ELR (cell line): ENCODE data around the gene CCDC9.
A peak's percentile ranks its signal among the peaks of the same experiment; 100 is the strongest.
"Not testable (repeated sequence)": the region's sequence is repeated elsewhere in the genome, so short reads cannot be mapped to it uniquely, and the experiment has no call there.

Source experiments
- DNase-seq: peaks from one replicate; pipeline ENCODE4 v3.0.0-alpha.2; 2015; ENCODE audit warnings: low read depth

The CCDC9 gene

GRCh38 chr19:47232422-47233211, 23.7 kb upstream of the CCDC9 start:
- peak; percentile 84 for DNase-seq

- no peak for DNase-seq
Measured at GRCh38 chr19:47236072-47236675, 20.2 kb upstream of the CCDC9 start.

- peak; percentile 20 for DNase-seq
Measured at GRCh38 chr19:47239152-47239551, 17.2 kb upstream of the CCDC9 start.

- peak; percentile 61 for DNase-seq
Measured at GRCh38 chr19:47239610-47240296, 16.6 kb upstream of the CCDC9 start.

GRCh38 chr19:47240556-47240955, 15.8 kb upstream of the CCDC9 start:
- no peak for DNase-seq

- peak; percentile 84 for DNase-seq
Measured at GRCh38 chr19:47240996-47241918, 15.1 kb upstream of the CCDC9 start.

- DNase-seq, result peak; percentile 17
Measured at GRCh38 chr19:47241919-47242577, 14.3 kb upstream of the CCDC9 start.

- DNase-seq, result no peak
Measured at GRCh38 chr19:47243364-47243775, 13.0 kb upstream of the CCDC9 start.

GRCh38 chr19:47243776-47244547, 12.4 kb upstream of the CCDC9 start:
- DNase-seq, result peak; percentile 97

- peak; percentile 73 for DNase-seq
Measured at GRCh38 chr19:47247308-47247990, 8.9 kb upstream of the CCDC9 start.

- not testable (repeated sequence) for DNase-seq
Measured at GRCh38 chr19:47253016-47253415, 3.3 kb upstream of the CCDC9 start.

- DNase-seq, result peak; percentile 85
Measured at GRCh38 chr19:47253467-47253881, 2.9 kb upstream of the CCDC9 start.

GRCh38 chr19:47253970-47254369, 2.4 kb upstream of the CCDC9 start:
- no peak for DNase-seq

GRCh38 chr19:47256693-47257410, 527 bp downstream of the CCDC9 start:
- DNase-seq, result peak; percentile 99

GRCh38 chr19:47257411-47258169, 1.3 kb downstream of the CCDC9 start:
- peak; percentile 77 for DNase-seq

- no peak for DNase-seq
Measured at GRCh38 chr19:47258434-47258833, 2.1 kb downstream of the CCDC9 start.

- no peak for DNase-seq
Measured at GRCh38 chr19:47258895-47259555, 2.7 kb downstream of the CCDC9 start.

- DNase-seq, result no peak
Measured at GRCh38 chr19:47260476-47260875, 4.2 kb downstream of the CCDC9 start.
